HCT116 (cell line): ENCODE measurements around the gene ETFA. TPM values are rescaled to one million over a fixed set of nuclear protein-coding genes. Genes with fewer than 3 reads are reported as not detected.

Experiments used
- ATAC-seq: fragments of 200-7000 bp; cut with Tn5 transposase; 2 replicates; pipeline ENCODE4 v1.9.1; 2020; ENCODE audit warnings: mild to moderate bottlenecking, moderate library complexity
- BruUV-seq: library from RNA; stranded (reverse); fragments of 400-500 nt; replicated peaks from 2 replicates; lab custom pipeline; 2021; lab: Mats Ljungman, UMichigan
- CTCF ChIA-PET: fragments of 300-600 bp; sonication (Branson Sonifier 250); formaldehyde crosslinking; loops from one replicate; lab custom pipeline; 2021; ENCODE audit warnings: antibody characterized with exemption; lab: Charles Lee
- POLR2A ChIA-PET: fragments of 300-600, 350-600 bp; sonication (Branson Sonifier 250); formaldehyde crosslinking; loops from one replicate; lab custom pipeline; 2021; ENCODE audit warnings: antibody characterized with exemption; lab: Charles Lee
- RAD21 ChIA-PET, 2 experiments: fragments of 300-600 bp; sonication (Branson Sonifier 250); formaldehyde crosslinking; loops; one replicate each; lab custom pipeline; 2023; ENCODE audit warnings: low total read pairs in 2 of 2; ENCODE audit not compliant: uncharacterized antibody in 2 of 2, unreplicated experiment in 2 of 2, low non-redundant PET in 1 of 2; lab: Charles Lee
- DNase-seq: peaks from one replicate; pipeline ENCODE4 v3.0.0-alpha.2; 2010; ENCODE audit warnings: low read depth, low spot score
- H2AFZ ChIP-seq: fragments of 200-600 bp; shearing (Covaris generic), sonication (generic); 2 replicates; pipeline ENCODE4 v1.6.1; 2017; ENCODE audit warnings: low read depth, mixed run types, mixed read lengths, antibody characterized with exemption, low read length; ENCODE audit not compliant: poor library complexity, severe bottlenecking
- H3K27ac ChIP-seq: 2 replicates; pipeline ENCODE4 v1.5.1; 2012; ENCODE audit warnings: low read depth, low read length
- H3K27me3 ChIP-seq: fragments of 200-600 bp; sonication (generic); 2 replicates; pipeline ENCODE4 v1.6.1; 2016; ENCODE audit warnings: mixed run types, low read length, mixed read lengths; ENCODE audit not compliant: insufficient read depth
- H3K36me3 ChIP-seq, 2 experiments: fragments of 200-500 bp in 1 of 2; fragments of 200-600 bp in 1 of 2; sonication (Bioruptor generic) in 1 of 2; sonication (generic) in 1 of 2; 2 replicates each; pipeline versions ENCODE4 v1.5.1 to v1.6.1; 2014 to 2016; ENCODE audit warnings: low read length in 2 of 2, inconsistent platforms in 1 of 2, mixed read lengths in 1 of 2, mixed run types in 1 of 2; ENCODE audit not compliant: insufficient read depth in 2 of 2, control insufficient read depth in 1 of 2
- H3K4me1 ChIP-seq, 2 experiments: fragments of 200-600 bp in 1 of 2; sonication (generic) in 1 of 2; 2 replicates each; pipeline versions ENCODE4 v1.5.1 to v1.6.1; 2012 to 2017; ENCODE audit warnings: low read length in 2 of 2, inconsistent platforms in 1 of 2, mild to moderate bottlenecking in 1 of 2, mixed read lengths in 1 of 2, mixed run types in 1 of 2, moderate library complexity in 1 of 2; ENCODE audit not compliant: insufficient read depth in 2 of 2, control insufficient read depth in 1 of 2
- H3K4me2 ChIP-seq: fragments of 200-600 bp; sonication (generic); 2 replicates; pipeline ENCODE4 v1.6.1; 2017; ENCODE audit warnings: mixed run types, low read length, mixed read lengths
- H3K4me3 ChIP-seq, 2 experiments: fragments of 200-600 bp in 1 of 2; sonication (generic) in 1 of 2; replicated peaks in 1 of 2; 2 replicates each; pipeline ENCODE4 v1.5.1; 2011 to 2016; ENCODE audit warnings: low read length in 2 of 2, control low read depth in 1 of 2, low read depth in 1 of 2, mild to moderate bottlenecking in 1 of 2, mixed read lengths in 1 of 2, mixed run types in 1 of 2
- H3K79me2 ChIP-seq: fragments of 200-600 bp; sonication (generic); 2 replicates; pipeline ENCODE4 v1.6.1; 2017; ENCODE audit warnings: mild to moderate bottlenecking, mixed run types, low read length, moderate library complexity, mixed read lengths; ENCODE audit not compliant: insufficient read depth
- H3K9ac ChIP-seq: fragments of 200-600 bp; sonication (generic); 2 replicates; pipeline ENCODE4 v1.6.1; 2016; ENCODE audit warnings: low read length, mixed read lengths
- H3K9me2 ChIP-seq: fragments of 200-600 bp; sonication (generic), shearing (Covaris generic); 2 replicates; pipeline ENCODE4 v1.6.1; 2017; ENCODE audit warnings: mixed run types, mild to moderate bottlenecking, moderate library complexity; ENCODE audit not compliant: insufficient read depth
- H3K9me3 ChIP-seq, 2 experiments: fragments of 200-500 bp in 1 of 2; fragments of 200-600 bp in 1 of 2; sonication (Bioruptor generic) in 1 of 2; sonication (generic) in 1 of 2; 2 replicates each; pipeline ENCODE4 v1.6.1; 2014 to 2017; ENCODE audit warnings: low read length in 2 of 2, mixed read lengths in 2 of 2, inconsistent platforms in 1 of 2, low read depth in 1 of 2, mild to moderate bottlenecking in 1 of 2, mixed run types in 1 of 2, moderate library complexity in 1 of 2; ENCODE audit not compliant: control insufficient read depth in 1 of 2, insufficient read depth in 1 of 2
- H4K20me1 ChIP-seq: fragments of 200-600 bp; sonication (generic), shearing (Covaris generic); 2 replicates; pipeline ENCODE4 v1.6.1; 2017; ENCODE audit warnings: mixed run types, mild to moderate bottlenecking, moderate library complexity; ENCODE audit not compliant: insufficient read depth
- CEBPB ChIP-seq: IDR thresholded peaks from 2 replicates; pipeline ENCODE4 v1.6.1; 2012; ENCODE audit warnings: low read depth
- EZH2phosphoT487 ChIP-seq: fragments of 200-600 bp; IDR thresholded peaks from 2 replicates; pipeline ENCODE4 v1.6.1; 2018; ENCODE audit warnings: antibody characterized with exemption, borderline replicate concordance
- MAX ChIP-seq: IDR thresholded peaks from 2 replicates; pipeline ENCODE4 v1.6.1; 2012
- POLR2A ChIP-seq: IDR thresholded peaks from 2 replicates; pipeline ENCODE4 v1.7.0; 2011; ENCODE audit warnings: borderline replicate concordance; ENCODE audit not compliant: insufficient read depth, insufficient read length; ENCODE audit errors: extremely low read depth
- POLR2AphosphoS5 ChIP-seq: IDR thresholded peaks from 2 replicates; pipeline ENCODE4 v1.6.1; 2011; ENCODE audit warnings: mild to moderate bottlenecking, low read depth, low read length, moderate library complexity
- RAD21 ChIP-seq: IDR thresholded peaks from 2 replicates; pipeline ENCODE4 v1.6.1; 2012; ENCODE audit warnings: low read depth, mild to moderate bottlenecking
- SRF ChIP-seq: IDR thresholded peaks from 2 replicates; pipeline ENCODE4 v1.6.1; 2012; ENCODE audit warnings: low read depth
- ZBTB33 ChIP-seq: IDR thresholded peaks from 2 replicates; pipeline ENCODE4 v1.6.1; 2011; ENCODE audit warnings: mild to moderate bottlenecking, low read length, moderate library complexity; ENCODE audit not compliant: insufficient replicate concordance; ENCODE audit errors: extremely low read depth
- ZFX ChIP-seq: fragments of 450-650 bp; IDR thresholded peaks from 2 replicates; pipeline ENCODE4 v1.6.1; 2017
- ZNF274 ChIP-seq: fragments of 200-500 bp; sonication (Bioruptor generic); IDR thresholded peaks from 2 replicates; pipeline ENCODE4 v1.6.1; 2014; ENCODE audit warnings: mild to moderate bottlenecking, low read depth, low read length, inconsistent platforms
- intact Hi-C: fragments of 100-400 bp; cut with micrococcal nuclease; formaldehyde crosslinking; loops from 2 replicates; pipeline ENCODE4 v1.10.0; 2022
- total RNA-seq: library from RNA; stranded (reverse); gene quantifications from one replicate; pipeline ENCODE4 v1.2.1, GENCODE V29; 2021; ENCODE audit not compliant: unreplicated experiment
- TF ChIP-seq, protein P1 (sequence below): IDR thresholded peaks from 2 replicates; pipeline ENCODE4 v1.6.1; 2012; ENCODE audit warnings: low read depth

The ETFA gene
- total RNA-seq, 1 experiment from 2014 or later, result 144 TPM

DNA sequence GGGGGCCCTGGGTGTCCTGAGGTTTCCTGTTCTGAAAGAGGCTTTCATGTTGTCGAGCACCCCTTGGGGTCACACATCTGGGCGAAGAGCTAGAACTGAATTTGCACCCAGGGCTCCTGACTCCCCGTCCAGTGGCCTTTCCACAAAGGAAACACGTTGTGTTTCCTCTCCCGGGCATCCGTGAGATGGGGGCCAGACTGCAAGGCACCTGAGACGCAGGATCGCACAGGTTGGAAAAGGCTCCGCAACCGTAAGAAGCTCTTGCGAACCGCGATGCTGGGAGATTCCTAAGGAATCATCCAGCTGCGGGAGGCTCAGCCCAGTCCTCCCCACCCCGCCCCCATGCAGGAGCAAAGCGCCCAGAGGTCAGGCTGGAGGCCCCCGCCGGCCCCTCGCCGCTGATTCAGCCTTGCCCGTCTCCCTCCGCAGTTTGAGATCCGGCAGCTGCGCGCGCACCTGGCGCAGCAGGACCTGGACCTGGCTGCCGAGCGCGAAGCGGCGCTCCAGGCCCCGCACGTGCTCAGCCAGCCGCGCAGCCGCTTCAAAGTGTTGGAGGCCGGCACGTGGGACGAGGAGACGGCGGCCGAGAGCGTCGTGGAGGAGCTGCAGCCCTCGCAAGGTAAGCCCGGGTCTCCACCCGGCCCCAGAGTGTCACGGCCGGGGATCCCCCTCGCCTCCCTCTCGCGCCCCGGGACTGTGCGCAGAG is 119.6 kb downstream of the ETFA start:
- H4K20me1 ChIP-seq, result no peaks in the 10 kb centered on the region
- POLR2A ChIA-PET, result interaction anchor here (0.7 kb wide), 1 partner anchor 145 kb away, joined by 3 read pairs; the partner anchor contains the start of gene ISL2
- no peak for ATAC-seq
- no peak overlapping the region for H3K27ac ChIP-seq
- H3K27me3 ChIP-seq, result no peaks in the 10 kb centered on the region
- no peak overlapping the region for H2AFZ ChIP-seq
- intact Hi-C loops, result loop anchor here (1.0 kb wide), 1 partner anchor 94 kb away; no protein-coding TSS in a partner anchor
- DNase-seq, result no peak
- no peak overlapping the region for H3K9ac ChIP-seq
- peaks cover 10 to 21% of the 10 kb centered on the region in 2 experiments for H3K4me1 ChIP-seq
- CTCF ChIA-PET, result interaction anchor here (1.5 kb wide), 1 partner anchor 675 kb away, joined by 4 read pairs; no protein-coding TSS in a partner anchor
- H3K79me2 ChIP-seq, result no peaks in the 10 kb centered on the region
- no peak overlapping the region for H3K4me3 ChIP-seq
- H3K4me2 ChIP-seq, result no peak overlapping the region
- RAD21 ChIA-PET, result interaction anchor here in 1 of 2 experiments (0.6 kb wide), 1 partner anchor 674 kb away, joined by 3 read pairs; no protein-coding TSS in a partner anchor
- no peaks in the 10 kb centered on the region for H3K36me3 ChIP-seq
- H3K9me3 ChIP-seq, result no peaks in the 10 kb centered on the region
- H3K9me2 ChIP-seq, result no peaks in the 10 kb centered on the region
- no TSS peak for BruUV-seq
- TF ChIP-seq POLR2AphosphoS5 (no peak), MAX (no peak), ZFX (no peak), POLR2A (no peak), CEBPB (no peak), SRF (no peak), ZNF274 (no peak), EZH2phosphoT487 (no peak), RAD21 (no peak), ZBTB33 (no peak)
- TF ChIP-seq, protein P1, sequence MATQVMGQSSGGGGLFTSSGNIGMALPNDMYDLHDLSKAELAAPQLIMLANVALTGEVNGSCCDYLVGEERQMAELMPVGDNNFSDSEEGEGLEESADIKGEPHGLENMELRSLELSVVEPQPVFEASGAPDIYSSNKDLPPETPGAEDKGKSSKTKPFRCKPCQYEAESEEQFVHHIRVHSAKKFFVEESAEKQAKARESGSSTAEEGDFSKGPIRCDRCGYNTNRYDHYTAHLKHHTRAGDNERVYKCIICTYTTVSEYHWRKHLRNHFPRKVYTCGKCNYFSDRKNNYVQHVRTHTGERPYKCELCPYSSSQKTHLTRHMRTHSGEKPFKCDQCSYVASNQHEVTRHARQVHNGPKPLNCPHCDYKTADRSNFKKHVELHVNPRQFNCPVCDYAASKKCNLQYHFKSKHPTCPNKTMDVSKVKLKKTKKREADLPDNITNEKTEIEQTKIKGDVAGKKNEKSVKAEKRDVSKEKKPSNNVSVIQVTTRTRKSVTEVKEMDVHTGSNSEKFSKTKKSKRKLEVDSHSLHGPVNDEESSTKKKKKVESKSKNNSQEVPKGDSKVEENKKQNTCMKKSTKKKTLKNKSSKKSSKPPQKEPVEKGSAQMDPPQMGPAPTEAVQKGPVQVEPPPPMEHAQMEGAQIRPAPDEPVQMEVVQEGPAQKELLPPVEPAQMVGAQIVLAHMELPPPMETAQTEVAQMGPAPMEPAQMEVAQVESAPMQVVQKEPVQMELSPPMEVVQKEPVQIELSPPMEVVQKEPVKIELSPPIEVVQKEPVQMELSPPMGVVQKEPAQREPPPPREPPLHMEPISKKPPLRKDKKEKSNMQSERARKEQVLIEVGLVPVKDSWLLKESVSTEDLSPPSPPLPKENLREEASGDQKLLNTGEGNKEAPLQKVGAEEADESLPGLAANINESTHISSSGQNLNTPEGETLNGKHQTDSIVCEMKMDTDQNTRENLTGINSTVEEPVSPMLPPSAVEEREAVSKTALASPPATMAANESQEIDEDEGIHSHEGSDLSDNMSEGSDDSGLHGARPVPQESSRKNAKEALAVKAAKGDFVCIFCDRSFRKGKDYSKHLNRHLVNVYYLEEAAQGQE, result no peak
- TF ChIP-seq, all 23 proteins: peak for 0
